Esophagus (tissue), 2 donors: ENCODE measurements around the gene MAST3. TPM values are rescaled to one million over a fixed set of nuclear protein-coding genes. Genes with fewer than 3 reads are reported as not detected.

Experiments used
- H3K27ac ChIP-seq, 2 donors: one replicate each; pipeline ENCODE4 v1.5.1; 2013; ENCODE audit warnings: low read depth in 2 of 2, mild to moderate bottlenecking in 2 of 2, inconsistent platforms in 1 of 2, low read length in 1 of 2, moderate library complexity in 1 of 2
- H3K27me3 ChIP-seq, 2 donors: one replicate each; pipeline ENCODE4 v1.6.1; 2013; ENCODE audit warnings: low read length in 2 of 2, control low read depth in 1 of 2, mild to moderate bottlenecking in 1 of 2; ENCODE audit not compliant: insufficient read depth in 2 of 2, control insufficient read depth in 1 of 2
- H3K36me3 ChIP-seq, 2 donors: one replicate each; pipeline ENCODE4 v1.6.1; 2013; ENCODE audit warnings: low read length in 1 of 2; ENCODE audit not compliant: control insufficient read depth in 2 of 2, insufficient read depth in 2 of 2
- H3K4me1 ChIP-seq, 2 donors: one replicate each; pipeline ENCODE4 v1.6.1; 2013; ENCODE audit warnings: low read length in 1 of 2; ENCODE audit not compliant: control insufficient read depth in 2 of 2, insufficient read depth in 2 of 2
- H3K4me3 ChIP-seq, 2 donors: one replicate each; pipeline ENCODE4 v1.5.1; 2013; ENCODE audit warnings: low read length in 2 of 2, mild to moderate bottlenecking in 2 of 2, low read depth in 1 of 2, moderate library complexity in 1 of 2
- H3K9me3 ChIP-seq, 2 donors: one replicate each; pipeline ENCODE4 v1.6.1; 2013; ENCODE audit warnings: mild to moderate bottlenecking in 2 of 2, low read depth in 1 of 2, low read length in 1 of 2, moderate library complexity in 1 of 2; ENCODE audit not compliant: control insufficient read depth in 2 of 2, insufficient read depth in 1 of 2
- WGBS, 2 donors: extraction: QIAGEN DNeasy Blood & Tissue Kit; methylation state at CpG; one replicate each; pipeline ENCODE4 v1.1.7; 2013; 5-methylcytosine and 5-hydroxymethylcytosine counted together
- polyA plus RNA-seq, 2 donors: library from polyadenylated mRNA; stranded (reverse); fragments of 200-250 nt; gene quantifications; one replicate each; pipeline ENCODE4 v1.2.3, GENCODE V29; 2013
- donor health status: healthy with polysubstance abuse.
- donor health status: Bipolar disorder and iron deficiency.

Gene MAST3
- polyA plus RNA-seq, 2 donors, result 1.5 to 2.5 TPM

DNA sequence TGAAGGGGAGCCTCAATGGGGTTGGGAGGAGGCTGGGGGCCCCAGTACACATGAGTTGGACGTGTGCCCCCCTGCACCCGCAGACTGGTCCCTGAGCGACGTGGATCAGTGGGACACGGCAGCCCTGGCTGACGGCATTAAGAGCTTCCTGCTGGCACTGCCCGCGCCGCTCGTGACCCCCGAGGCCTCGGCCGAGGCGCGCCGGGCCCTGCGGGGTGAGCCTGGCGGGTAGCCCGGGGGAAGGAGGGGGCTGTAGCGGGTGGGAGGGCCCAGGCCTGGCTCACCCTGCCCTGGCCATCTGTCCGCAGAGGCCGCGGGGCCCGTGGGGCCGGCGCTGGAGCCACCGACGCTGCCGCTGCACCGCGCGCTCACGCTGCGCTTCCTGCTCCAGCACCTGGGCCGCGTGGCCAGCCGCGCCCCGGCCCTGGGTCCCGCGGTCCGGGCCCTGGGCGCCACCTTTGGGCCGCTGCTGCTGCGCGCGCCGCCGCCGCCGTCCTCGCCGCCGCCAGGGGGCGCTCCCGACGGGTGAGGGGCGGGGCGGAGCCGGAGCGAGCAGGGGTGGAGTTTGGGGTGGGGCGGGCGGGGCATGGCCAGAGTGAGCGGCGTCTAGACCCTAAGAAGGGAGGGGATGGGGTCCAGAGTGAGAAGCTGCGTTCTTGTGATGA is 63.5 kb downstream of the MAST3 start:
- 1 to 10% methylated on average over 16 to 66 of the region's 66 CpGs for WGBS, 2 donors
- peak overlapping the region; percentile 26 to 40 for H3K4me3 ChIP-seq
- H3K4me1 ChIP-seq, result peaks cover 6 to 25% of the 10 kb centered on the region in 2 donors
- H3K27ac ChIP-seq, result peak overlapping the region; percentile 62 to 80
- peaks cover 6 to 23% of the 10 kb centered on the region in 2 donors for H3K36me3 ChIP-seq
- H3K27me3 ChIP-seq, result no peaks in the 10 kb centered on the region
- no peaks in the 10 kb centered on the region for H3K9me3 ChIP-seq

GRCh38 chr19:18161636-18162002 is 64.0 kb downstream of the MAST3 start:
- no peaks in the 10 kb centered on the region for H3K27me3 ChIP-seq
- WGBS, 2 donors, result 43 to 55% methylated on average over 16 to 19 of the region's 19 CpGs
- H3K4me1 ChIP-seq, result peaks cover 6 to 20% of the 10 kb centered on the region in 2 donors
- H3K27ac ChIP-seq, result no peak overlapping the region
- H3K4me3 ChIP-seq, result peak overlapping the region; percentile 1 to 5
- peaks cover 6 to 25% of the 10 kb centered on the region in 2 donors for H3K36me3 ChIP-seq
- no peaks in the 10 kb centered on the region for H3K9me3 ChIP-seq

GRCh38 chr19:18164072-18164471 is 66.5 kb downstream of the MAST3 start:
- H3K4me3 ChIP-seq, result no peak overlapping the region
- no peaks in the 10 kb centered on the region for H3K9me3 ChIP-seq
- H3K4me1 ChIP-seq, result peaks cover 6 to 12% of the 10 kb centered on the region in 2 donors
- 96 to 98% methylated on average over 7 of the region's 7 CpGs for WGBS, 2 donors
- H3K36me3 ChIP-seq, result peaks cover 6 to 34% of the 10 kb centered on the region in 2 donors
- H3K27ac ChIP-seq, result no peak overlapping the region
- no peaks in the 10 kb centered on the region for H3K27me3 ChIP-seq

DNA sequence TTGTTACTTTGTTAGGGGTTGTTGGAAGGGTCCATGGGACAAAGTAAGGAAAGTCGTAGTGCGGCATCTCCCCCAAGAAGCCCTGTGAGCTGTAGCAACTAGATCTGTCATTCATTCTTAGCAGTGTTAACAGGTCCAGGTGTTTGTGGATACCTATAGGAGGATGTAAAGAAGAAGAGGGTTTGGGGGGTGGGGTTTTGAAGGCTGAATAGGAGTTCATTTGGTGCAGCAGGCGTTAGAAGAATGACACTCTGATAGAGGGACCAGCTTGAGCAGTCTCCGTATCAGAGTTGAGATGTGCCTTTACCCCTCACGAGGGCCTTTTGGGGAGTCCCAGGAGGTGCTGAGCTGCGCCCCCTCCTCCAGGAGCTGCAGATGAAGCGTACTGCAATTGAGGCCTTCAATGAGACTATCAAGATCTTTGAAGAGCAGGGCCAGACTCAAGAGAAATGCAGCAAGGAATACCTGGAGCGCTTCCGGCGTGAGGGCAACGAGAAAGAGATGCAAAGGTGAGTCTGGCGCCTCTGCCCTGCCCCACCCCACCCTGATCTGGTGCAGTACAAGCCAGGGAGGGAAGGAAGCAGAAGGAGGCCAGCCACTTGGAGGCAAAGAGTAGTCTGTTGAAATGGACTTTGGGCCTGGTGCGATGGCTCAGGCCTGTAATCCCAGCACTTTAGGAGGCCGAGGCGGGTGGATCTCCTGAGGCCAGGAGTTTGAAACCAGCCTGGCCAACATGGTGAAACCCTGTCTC is 68.4 kb downstream of the MAST3 start:
- no peaks in the 10 kb centered on the region for H3K27me3 ChIP-seq
- no peaks in the 10 kb centered on the region for H3K9me3 ChIP-seq
- no peak overlapping the region for H3K27ac ChIP-seq
- no peak overlapping the region for H3K4me3 ChIP-seq
- H3K4me1 ChIP-seq, result peaks cover under 1 to 7% of the 10 kb centered on the region in 2 donors
- H3K36me3 ChIP-seq, result peaks cover 6 to 36% of the 10 kb centered on the region in 2 donors
- WGBS, 2 donors, result 95 to 96% methylated on average over 15 of the region's 15 CpGs

DNA sequence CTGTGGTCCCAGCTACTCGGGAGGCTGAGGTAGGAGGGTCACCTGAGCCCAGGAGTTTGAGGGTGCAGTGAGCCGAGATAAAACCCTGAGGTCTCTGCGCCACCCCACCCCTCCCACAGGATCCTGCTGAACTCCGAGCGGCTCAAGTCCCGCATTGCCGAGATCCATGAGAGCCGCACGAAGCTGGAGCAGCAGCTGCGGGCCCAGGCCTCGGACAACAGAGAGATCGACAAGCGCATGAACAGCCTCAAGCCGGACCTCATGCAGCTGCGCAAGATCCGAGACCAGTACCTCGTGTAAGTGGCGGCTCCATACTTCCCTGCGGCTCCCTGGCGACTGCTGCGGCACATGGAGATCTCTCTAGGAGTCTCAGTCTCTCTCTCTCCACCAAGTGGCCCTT is 69.4 kb downstream of the MAST3 start:
- H3K4me3 ChIP-seq, result no peak overlapping the region
- WGBS, 2 donors, result 92 to 97% methylated on average over 21 of the region's 21 CpGs
- H3K27me3 ChIP-seq, result no peaks in the 10 kb centered on the region
- H3K36me3 ChIP-seq, result peaks cover 6 to 31% of the 10 kb centered on the region in 2 donors
- no peaks in the 10 kb centered on the region for H3K4me1 ChIP-seq
- H3K9me3 ChIP-seq, result no peaks in the 10 kb centered on the region
- no peak overlapping the region for H3K27ac ChIP-seq

- H3K4me3 ChIP-seq, result no peak overlapping the region
- 63 to 65% methylated on average over 14 of the region's 14 CpGs for WGBS, 2 donors
- H3K36me3 ChIP-seq, result peaks cover 4 to 24% of the 10 kb centered on the region in 2 donors
- no peaks in the 10 kb centered on the region for H3K27me3 ChIP-seq
- H3K27ac ChIP-seq, result no peak overlapping the region
- no peaks in the 10 kb centered on the region for H3K4me1 ChIP-seq
- no peaks in the 10 kb centered on the region for H3K9me3 ChIP-seq
Measured at GRCh38 chr19:18167975-18168645, 70.5 kb downstream of the MAST3 start.

DNA sequence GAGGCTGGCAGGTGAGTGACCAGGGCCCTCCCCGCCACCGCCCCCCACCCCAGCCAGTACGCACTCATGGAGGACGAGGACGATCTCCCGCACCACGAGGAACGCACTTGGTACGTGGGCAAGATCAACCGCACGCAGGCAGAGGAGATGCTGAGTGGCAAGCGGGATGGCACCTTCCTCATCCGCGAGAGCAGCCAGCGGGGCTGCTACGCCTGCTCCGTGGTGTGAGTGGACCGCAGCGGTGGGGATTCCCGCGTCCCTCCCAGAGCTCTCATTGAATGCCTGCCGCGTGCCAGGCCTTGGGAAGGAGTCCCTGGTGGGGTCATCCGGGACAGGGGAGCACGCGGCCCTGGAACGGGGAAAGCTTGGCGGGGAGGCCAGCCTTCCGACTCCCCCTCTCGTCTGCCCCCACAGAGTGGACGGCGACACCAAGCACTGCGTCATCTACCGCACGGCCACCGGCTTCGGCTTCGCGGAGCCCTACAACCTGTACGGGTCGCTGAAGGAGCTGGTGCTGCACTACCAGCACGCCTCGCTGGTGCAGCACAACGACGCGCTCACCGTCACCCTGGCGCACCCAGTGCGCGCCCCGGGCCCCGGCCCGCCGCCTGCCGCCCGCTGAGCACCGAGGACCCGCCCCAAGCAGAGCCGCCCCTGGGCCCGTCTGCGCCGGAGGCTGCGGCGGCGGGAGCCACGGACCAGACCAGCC is 71.2 kb downstream of the MAST3 start:
- peaks cover 0 to 3% of the 10 kb centered on the region in 2 donors for H3K4me1 ChIP-seq
- no peaks in the 10 kb centered on the region for H3K27me3 ChIP-seq
- no peak overlapping the region for H3K4me3 ChIP-seq
- no peak overlapping the region for H3K27ac ChIP-seq
- peaks cover 0 to 21% of the 10 kb centered on the region in 2 donors for H3K36me3 ChIP-seq
- H3K9me3 ChIP-seq, result no peaks in the 10 kb centered on the region
- WGBS, 2 donors, result 94 to 98% methylated on average over 50 to 66 of the region's 66 CpGs

GRCh38 chr19:18170714-18171255 is 73.2 kb downstream of the MAST3 start:
- 52 to 56% methylated on average over 16 of the region's 16 CpGs for WGBS, 2 donors
- Histone ChIP-seq H3K27ac (peak overlapping the region in 1 of 2 donors; percentile 27), H3K36me3 (peaks cover 0 to 16% of the 10 kb centered on the region in 2 donors), H3K4me3 (no peak overlapping the region), H3K4me1 (peaks cover 3 to 4% of the 10 kb centered on the region in 2 donors), H3K9me3 (no peaks in the 10 kb centered on the region), H3K27me3 (no peaks in the 10 kb centered on the region)
